Activated T-cell treated with anti-CD3 and anti-CD28 coated beads, Interleukin-2, amount 50 U/mL, for 1 hour (primary cell): ENCODE measurements around the gene PROCA1.

ENCODE experiments used
- DNase-seq: peaks from one replicate; pipeline ENCODE4 v3.0.0-alpha.2; 2020

The PROCA1 gene, protein sequence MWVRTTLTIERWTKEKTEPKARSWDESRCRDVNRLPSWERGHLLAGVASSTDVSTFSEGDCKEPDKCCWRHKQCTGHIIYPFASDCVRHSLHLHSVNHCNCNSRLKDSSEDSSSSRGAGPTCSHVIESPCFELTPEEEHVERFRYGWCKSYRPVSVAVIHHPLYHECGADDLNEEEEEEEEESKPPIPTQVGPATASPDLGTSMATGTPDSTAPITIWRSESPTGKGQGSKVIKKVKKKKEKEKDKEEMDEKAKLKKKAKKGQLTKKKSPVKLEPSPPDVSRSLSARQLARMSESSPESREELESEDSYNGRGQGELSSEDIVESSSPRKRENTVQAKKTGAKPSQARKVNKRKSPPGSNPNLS

DNA sequence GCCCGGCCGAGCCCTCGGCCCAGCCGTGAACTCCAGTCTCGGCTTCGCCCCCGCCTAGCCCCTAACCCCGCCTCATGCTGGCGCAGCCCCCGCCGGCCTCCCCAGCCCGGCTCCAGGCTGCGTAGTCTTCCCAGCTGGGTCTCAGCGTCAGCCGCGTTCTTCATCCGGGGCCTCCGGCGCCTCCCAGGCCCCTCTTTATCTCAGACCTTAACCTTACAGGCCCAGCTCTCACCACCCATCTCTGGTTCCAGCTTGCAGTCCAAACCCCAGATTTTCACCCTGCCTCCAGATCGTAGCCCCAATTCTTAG, at the start of gene PROCA1:
Gene PROCA1, minus strand, starts transcription at position 166 of the 309 bp plus-strand sequence. CDS start 228 bp downstream, outside the sequence.
- no peak for DNase-seq

DNA sequence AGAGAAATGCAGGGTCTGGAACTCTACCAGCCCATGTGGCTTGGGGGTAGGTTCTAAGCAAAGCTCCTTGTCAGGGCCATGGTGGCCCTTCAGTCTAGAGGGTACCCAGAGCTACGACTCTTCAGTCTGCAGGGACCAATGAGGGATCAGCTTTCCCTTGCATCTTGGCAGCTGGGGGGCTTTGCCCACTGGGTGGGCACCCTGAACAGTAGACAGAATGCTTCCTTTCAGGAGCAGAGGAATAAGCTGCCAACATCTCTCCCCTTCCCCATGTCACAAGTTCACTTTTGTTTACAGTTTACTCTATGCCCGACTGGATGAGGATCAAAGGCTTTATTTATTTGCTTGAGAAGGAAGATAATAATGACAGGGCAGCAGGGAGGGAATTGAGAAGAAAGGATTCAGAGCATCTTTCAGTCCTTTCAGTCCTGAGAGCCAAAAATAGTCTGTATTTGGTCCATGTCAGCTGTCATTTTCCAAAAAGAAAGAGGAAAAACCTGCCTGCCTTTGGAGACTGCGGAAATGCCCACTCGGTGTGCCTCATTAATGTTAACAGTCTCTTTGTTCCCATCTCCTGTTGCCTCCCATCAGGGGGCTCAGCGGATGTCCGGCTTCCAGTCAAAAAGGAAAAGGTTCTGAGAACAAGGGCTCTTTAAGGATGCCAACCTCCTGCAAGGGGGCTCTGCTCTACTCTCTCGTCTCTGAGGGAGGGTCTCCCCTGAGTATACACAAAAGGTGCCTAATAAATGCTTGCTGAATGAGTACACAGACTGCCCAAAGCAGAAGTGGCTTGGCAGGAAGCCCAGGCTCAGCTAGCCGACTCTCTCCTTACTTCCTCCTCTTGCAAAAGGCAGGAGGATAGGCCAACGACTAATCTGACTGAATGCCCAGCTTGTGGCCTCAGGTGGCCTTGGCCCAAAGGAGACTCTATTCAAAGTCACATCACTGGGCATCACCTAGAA, 49.2 kb upstream of the PROCA1 start:
- DNase-seq = no peak

DNA sequence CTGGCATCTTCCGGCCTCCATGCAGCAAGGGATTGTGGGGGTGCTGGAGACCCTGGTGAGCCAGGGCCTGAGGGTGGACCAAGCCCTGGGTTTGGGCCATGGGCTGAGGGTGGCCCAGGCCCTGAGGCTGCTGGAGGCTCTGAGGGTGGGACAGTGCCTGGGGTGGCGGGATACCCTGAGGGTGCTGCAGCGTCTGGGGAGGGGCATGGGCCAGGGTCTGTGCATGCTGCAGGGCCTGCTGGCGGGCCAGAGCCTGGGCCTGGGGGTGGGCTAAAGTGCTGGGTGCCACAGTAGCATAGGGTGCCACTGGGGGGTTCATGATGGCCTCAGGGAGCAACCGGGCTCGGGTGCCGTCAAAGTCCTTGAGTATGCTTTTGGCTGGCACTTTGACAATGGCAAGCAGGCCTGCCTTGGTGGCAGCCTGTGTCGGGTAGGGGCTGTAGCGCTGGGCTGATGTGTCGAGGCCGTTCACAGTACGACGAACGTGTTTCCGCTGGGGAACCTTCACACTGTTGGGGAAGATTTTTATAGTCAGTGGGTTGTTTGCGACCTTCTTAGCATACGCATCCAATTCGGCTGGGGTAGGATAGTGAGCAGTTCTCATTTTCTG, 47.7 kb upstream of the PROCA1 start:
- no peak for DNase-seq

DNA sequence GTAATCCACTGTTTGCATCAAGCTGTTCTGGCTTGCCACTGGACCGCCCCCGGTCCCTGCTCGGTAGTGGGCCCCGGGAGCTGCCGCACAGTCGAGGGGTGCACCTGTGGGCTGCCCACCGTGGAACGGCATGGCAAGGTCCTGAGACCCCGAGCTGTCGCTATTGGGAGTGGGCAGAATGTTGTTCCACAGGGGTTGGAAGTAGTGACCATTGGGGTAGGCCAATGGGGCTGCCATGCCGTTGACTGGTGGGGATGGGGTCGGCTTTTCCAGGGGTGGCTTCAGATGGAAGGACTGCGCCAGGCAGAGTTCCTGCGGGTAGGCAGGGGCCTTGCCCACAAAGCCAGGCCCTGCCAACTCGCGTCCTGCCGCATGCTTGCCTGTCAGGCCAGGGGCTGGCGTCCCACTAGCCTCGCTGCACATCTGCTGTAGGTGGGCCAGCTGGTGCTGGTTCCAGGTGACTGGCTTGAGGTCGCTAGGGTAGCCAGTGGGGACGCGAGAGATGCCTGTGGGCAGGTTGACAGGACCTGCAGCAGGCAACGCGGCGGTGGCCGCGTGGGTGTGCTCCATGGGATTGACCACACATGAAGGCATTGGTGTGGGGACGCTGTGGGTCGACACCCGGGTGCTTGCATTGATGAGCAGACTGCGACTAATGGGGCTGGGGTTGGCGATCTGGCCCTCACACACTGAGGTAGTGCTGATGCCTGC, 46.9 kb upstream of the PROCA1 start:
- DNase-seq = no peak

DNA sequence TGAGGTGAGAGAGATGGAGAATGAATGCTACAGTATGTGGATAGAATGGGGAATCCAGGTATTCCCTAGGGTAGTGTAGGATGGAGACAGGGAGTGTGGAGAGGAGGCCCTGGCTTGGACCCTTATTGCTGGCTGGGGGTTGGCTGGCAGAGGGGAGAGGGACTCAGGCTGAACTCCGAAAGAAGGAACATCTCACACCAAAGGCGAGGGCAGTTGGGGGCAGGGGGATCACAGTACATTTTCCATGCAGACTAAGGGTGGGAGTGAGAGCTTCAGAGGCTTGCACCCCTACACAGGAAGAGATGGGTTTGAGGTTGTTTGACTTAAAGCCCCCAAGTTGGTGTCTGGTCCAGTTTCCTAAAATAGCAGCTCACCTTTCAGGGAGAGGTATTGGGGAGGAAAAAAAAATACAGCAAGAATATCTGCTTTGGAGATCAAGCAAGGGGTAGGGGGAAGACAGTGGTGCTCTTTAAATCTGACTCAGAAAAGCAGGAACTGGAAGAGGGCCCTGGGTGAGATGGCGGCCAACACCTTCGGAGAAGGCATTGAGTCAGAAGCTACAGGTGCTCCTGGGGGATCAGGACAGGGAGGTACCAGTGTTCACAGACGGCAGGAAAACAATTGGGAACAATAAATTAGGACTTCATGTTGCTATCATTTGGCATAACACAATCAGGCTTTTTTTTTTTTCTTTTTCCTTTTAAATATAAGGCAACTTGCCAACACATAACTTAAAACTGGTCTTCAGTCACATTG, 44.5 kb upstream of the PROCA1 start:
- no peak for DNase-seq

DNA sequence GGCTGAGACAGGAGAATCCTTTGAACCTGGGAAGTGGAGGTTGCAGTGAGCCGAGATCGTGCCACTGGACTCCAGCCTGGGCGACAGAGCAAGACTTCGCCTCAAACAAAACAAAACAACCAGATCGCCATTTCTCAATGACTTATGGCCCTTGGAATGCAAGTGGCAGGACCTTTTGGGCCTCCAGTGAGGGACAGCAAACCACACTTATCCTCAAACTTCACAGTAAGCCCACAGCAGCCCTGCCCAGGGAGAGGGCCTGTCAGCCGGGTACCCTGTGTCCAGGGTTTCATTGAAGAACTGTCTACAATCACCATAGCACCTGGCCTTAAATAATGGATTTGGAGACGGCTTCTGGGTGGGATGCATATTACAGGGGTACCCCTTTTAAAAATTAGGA, 43.8 kb upstream of the PROCA1 start:
- no peak for DNase-seq

DNA sequence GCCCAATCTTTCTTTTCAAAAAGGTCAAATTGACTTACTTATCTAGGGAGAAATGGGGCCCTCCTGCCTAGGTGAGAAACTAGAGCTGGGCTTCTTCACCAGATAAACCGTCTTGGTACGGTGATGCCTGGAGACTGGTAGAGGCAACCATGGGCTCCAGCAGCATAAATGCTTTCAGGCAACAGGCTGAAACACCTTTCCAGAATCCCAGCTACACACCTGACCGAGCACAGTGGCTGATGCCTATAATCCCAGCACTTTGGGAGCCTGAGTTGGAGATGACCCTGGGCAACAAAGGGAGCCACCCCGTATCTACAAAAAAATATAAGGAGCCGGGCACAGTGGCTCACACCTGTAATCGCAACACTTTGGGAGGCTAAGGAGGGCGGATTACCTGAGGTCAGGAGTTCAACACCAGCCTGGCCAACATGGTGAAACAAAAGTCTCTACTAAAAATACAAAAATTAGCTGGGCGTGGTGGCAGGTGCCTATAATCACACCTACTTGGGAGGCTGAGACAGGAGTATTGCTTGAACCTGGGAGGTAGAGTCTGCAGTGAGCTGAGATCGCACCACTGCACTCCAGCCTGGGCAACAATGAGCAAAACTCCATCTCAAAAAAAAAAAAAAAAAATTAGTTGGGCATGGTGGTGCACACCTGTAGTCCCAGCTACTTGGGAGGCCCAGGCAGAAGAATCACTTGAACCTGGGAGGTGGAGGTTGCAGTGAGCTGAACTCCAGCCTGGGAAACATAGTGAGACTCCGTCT, 40.1 kb upstream of the PROCA1 start:
- peak; percentile 9 for DNase-seq

DNA sequence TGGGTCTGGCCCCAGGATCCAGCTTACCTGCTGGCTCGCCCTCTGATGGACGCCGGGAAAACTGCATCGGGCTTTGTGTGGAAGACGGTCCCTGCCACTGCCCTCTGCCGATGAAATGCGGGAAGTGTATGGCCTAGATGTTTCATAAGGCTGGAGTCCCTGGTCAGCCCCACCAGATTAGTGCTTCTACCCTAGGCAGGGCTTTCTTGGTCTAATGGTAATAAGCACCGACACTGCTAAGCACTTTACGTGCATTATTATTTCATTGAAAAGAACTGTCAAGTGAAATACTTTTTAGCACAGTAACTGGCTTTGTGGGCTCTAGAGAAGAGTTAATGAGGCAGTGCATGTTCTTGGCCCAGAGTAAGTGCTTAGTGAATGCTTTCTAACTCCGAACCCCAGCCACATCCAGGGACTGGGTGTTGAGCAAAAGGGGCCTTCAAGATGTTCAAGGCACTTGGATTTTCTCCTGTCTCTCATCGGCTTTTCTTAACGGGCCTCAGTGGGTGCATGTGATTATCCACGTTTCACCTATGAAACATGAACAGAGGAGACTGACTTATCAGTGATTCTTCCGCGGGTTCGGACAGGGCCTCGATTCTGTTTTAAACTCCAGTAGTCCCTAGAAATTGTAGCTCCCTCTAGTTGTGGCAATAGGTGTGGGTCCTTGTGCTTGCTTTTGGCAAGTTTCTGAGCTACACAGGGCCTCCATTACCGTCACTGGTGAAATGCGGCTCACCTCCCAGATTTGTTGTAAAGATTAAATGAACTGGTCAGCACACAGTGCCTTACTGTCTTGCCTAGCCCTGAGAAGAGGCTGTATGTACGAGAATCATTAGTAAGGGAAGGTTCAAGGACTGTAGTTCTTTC, 38.7 kb upstream of the PROCA1 start:
- DNase-seq = peak; percentile 88

DNA sequence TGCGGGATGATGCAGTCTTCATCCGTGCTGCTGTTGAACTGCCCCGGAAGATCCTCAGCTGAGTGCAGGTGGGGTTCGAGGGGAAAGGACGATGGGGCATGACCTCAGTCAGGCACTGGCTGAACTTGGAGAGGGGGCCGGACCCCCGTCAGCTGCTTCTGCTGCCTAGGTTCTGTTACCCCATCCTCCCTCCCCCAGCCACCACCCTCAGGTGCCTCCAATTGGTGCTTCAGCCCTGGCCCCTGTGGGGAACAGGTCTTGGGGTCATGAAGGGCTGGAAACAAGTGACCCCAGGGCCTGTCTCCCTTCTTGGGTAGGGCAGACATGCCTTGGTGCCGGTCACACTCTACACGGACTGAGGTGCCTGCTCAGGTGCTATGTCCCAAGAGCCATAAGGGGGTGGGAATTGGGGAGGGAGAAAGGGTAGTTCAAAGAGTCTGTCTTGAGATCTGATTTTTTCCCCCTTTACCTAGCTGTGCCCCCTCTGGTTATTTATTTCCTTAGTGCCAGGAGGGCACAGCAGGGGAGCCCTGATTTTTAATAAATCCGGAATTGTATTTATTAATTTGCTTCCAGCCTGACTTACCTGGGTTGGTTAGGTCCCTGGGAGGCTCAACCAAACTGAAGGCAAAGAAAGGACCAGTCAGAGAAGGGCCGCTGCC, 38.0 kb upstream of the PROCA1 start:
- no peak for DNase-seq

DNA sequence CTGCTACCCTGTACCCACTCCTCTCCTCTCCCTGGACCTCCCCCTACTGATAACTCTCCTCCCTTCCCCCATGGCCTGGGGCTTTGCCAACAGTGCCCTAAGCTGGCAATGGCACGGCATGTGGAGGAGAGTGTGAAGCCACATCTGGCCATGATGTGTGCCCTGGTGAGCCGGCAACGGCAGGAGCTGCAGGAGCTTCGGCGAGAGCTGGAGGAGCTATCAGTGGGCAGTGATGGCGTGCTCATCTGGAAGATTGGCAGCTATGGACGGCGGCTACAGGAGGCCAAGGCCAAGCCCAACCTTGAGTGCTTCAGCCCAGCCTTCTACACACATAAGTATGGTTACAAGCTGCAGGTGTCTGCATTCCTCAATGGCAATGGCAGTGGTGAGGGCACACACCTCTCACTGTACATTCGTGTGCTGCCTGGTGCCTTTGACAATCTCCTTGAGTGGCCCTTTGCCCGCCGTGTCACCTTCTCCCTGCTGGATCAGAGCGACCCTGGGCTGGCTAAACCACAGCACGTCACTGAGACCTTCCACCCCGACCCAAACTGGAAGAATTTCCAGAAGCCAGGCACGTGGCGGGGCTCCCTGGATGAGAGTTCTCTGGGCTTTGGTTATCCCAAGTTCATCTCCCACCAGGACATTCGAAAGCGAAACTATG, 37.3 kb upstream of the PROCA1 start:
- peak; percentile 21 for DNase-seq

DNA sequence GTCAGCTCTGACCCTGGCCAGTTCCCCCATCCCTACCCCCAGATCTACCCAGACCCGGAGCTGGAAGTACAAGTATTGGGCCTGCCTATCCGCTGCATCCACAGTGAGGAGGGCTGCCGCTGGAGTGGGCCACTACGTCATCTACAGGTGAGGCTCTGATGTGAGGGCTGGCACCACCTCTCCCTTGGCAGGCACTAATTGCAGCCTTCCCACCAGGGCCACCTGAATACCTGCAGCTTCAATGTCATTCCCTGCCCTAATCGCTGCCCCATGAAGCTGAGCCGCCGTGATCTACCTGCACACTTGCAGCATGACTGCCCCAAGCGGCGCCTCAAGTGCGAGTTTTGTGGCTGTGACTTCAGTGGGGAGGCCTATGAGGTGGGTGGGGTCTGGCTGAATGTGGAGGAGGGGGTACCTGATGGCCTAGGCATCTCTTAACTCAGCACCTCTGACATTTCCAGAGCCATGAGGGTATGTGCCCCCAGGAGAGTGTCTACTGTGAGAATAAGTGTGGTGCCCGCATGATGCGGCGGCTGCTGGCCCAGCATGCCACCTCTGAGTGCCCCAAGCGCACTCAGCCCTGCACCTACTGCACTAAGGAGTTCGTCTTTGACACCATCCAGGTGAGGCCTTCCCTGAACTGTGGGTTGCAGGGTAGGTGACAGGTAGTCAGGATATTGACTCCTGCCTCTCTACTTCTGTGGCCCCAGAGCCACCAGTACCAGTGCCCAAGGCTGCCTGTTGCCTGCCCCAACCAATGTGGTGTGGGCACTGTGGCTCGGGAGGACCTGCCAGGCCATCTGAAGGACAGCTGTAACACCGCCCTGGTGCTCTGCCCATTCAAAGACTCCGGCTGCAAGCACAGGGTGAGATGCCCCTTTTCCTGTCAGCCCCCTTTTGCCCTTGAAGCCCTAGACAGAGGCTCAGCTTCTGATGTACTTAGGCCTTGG, 36.4 kb upstream of the PROCA1 start:
- DNase-seq = peak; percentile 16

DNA sequence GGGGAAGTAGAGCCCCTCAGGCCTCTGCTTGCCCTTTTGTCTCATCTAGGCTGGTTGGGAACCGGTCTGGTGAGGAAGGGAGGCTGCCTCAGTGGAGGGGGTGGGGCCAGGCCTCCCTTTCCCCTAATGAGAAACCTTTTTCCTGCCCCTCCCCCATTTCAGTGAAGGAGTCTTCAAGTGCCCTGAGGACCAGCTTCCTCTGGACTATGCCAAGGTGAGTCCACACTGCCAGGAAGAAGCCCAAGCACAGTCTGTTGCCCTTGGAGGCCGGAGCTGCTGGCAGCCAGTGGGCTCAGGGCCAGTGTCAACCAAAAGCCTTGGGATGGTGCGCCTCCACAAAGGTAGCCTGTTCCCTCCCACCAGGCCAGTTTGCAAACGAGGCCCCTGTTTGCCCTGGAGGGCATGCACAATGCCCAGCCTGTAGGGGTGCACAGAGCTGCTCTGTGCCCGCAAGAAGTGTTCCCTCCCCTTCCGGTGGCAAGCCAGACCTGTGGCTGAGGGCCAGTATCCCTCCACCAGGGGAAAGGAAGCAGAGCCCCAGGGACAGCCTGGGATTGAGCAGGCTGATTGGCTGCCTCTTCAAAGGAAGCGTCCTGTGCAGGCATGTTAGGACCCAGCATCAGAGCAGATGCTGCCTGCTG, 35.5 kb upstream of the PROCA1 start:
- DNase-seq = peak; percentile 20

DNA sequence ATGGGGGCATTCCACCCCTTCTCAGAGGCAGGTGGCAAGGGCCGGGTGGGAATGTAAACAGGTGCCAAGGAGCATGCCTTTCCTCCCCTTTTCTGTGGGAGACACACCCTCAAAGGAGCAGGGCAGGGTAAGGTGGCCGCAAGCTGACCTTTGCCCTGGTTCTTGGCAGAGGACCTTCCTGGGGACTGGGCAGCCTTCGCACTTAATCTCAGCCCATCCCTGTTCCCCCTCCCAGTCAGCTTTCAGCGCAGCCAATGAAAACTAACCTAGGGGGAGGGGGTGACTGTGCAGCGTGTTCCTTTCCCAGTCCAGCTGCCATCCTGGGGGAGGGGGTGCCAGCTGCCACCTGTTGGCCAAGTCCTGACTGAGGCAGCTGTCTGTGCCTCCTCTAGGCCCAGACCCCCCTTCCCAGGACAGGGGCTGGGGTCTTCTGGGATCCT, 34.9 kb upstream of the PROCA1 start:
- no peak for DNase-seq

DNA sequence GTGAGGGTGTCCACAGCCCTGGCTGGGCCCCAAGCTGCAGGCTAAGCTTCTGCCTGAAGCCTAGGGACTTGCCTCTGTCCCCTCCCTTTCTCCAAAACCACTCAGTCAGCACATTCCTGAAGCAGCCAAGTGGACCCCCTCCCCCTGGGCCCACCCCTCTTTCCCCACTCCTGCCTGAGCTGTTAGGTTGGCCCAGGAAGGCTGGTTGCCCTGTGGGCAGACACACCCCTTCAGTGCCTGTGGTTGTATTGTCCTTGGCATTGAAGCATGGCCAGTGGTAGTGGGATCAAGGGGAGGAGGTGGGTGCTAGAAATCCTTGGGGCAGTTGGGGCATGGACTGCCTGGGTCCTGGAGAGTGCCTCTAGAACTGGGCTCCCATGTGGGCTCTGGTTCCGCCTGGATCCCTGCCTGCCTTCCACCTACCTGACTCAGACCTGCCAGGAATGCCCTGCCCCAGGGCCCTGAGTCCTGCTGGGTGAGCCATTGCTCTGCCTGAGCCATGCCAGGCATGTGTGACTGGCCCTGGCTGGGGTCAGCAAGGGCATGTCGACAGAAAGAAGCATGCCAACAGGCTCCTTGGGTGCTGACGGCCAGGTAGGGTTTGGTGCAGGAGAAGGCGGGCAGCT, 34.2 kb upstream of the PROCA1 start:
- peak; percentile 24 for DNase-seq

DNA sequence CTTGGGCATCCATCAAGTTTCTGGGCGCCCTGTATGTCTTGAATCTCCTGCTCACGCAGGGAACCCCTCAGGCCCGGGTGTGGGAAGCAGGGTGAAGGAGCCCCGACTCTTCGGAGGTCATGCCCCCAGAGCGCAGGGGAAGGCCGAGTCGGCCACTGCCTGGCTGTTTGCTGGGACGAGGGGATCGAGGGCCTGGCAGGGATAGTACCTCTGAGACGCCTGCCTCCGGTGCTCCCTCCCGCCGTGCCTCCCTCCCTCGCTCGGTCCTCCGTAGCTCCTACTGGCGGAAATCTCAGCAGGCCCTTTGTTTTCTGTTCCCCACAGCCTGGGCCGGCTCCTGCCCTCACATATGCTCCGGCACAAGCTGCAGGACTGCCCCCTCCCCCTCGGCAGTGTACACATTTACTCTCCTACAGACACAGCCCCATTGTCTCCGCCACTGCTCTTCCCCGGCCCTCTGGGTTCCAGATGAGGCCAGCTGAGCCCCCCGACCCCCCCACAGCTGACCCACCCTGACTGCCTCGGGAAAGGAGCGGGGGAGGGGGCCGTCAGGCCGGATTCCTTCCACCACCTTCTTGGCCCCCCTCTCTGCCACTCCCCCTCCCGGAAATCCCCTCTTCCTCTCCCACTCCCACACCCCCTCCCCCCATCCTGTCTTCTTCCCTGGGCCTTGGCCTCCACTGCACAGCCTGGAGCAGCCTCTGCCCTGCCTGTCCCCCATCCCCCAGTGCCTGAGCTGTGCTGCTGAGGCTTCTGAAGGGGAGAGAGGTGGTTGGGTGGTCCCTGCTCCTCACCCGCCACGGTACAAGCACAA, 33.5 kb upstream of the PROCA1 start:
- DNase-seq = peak; percentile 53
